Pancreas (tissue), 10 donors: ENCODE data around the gene LYSMD3. TPM values are rescaled to one million over a fixed set of nuclear protein-coding genes. Genes with fewer than 3 reads are reported as not detected.

Experiments used
- ATAC-seq, 4 donors: fragments of 200-7000 bp; cut with Tn5 transposase; one replicate each; pipeline versions ENCODE4 v1.8.0 to v1.9.1; 2020; ENCODE audit warnings: mild to moderate bottlenecking in 4 of 4, moderate library complexity in 4 of 4
- DNase-seq, 6 donors: peaks; one replicate each; pipeline ENCODE4 v3.0.0-alpha.2; 2020
- FAIRE-seq: peaks from 2 replicates; lab custom pipeline; 2012; peaks lifted over from hg19 to GRCh38; lab: Jason Lieb, UNC
- H3K27ac ChIP-seq, 4 donors: fragments of 200-600 bp; sonication (generic); 1 replicate in 3 of 4; 2 replicates in 1 of 4; pipeline versions ENCODE4 v1.5.0 to v1.8.0; 2020
- H3K27me3 ChIP-seq, 4 donors: fragments of 200-600 bp; one replicate each; pipeline ENCODE4 v1.8.0; 2021
- H3K36me3 ChIP-seq, 3 donors: fragments of 200-600 bp; sonication (generic) in 1 of 3; one replicate each; pipeline versions ENCODE4 v1.5.0 to v1.8.0; 2020 to 2021
- H3K4me1 ChIP-seq, 3 donors: fragments of 200-600 bp; one replicate each; pipeline ENCODE4 v1.8.0; 2021
- H3K4me3 ChIP-seq, 4 donors: fragments of 200-600 bp; sonication (generic) in 2 of 4; one replicate each; pipeline versions ENCODE4 v1.5.0 to v1.8.0; 2020 to 2021
- H3K9me3 ChIP-seq, 4 donors: fragments of 200-600 bp; one replicate each; pipeline ENCODE4 v1.8.0; 2021
- CTCF ChIP-seq, 4 donors: fragments of 200-600 bp; sonication (generic) in 3 of 4; IDR thresholded peaks; one replicate each; pipeline versions ENCODE4 v1.5.0 to v1.8.0; 2021; ENCODE audit warnings: antibody characterized with exemption in 4 of 4
- WGBS, 2 donors: extraction: QIAGEN DNeasy Blood & Tissue Kit; methylation state at CpG; one replicate each; pipeline ENCODE4 v1.1.7; 2013; 5-methylcytosine and 5-hydroxymethylcytosine counted together
- intact Hi-C, 3 donors: fragments of 100-400 bp; cut with DNase I; formaldehyde crosslinking; loops; one replicate each; pipeline versions ENCODE4 v1.11.1 to v1.14.2; 2022
- polyA plus RNA-seq, 2 donors: library from polyadenylated mRNA; stranded (reverse); fragments of 200-250 nt; gene quantifications; one replicate each; pipeline ENCODE4 v1.2.3, GENCODE V29; 2013
- total RNA-seq, 6 donors: library from RNA; stranded (reverse); fragmentation: NEBNext Ultra II Directional in 4 of 6; extraction: Animal tissue kit (Norgen Biotek cat#: 25700) in 4 of 6; gene quantifications; one replicate each; pipeline versions ENCODE4 v1.2.1 to v1.2.4, GENCODE V29; 2021 to 2023
- donor health status: healthy with polysubstance abuse.
- donor health status: DM: no; HTN: no; CAD: no; lungs with moderate emphysema.
- donor health status: DM: no; HTN: no; CAD: no.
- donor health status: control.
- donor health status: control.
- donor health status: Bipolar disorder and iron deficiency.
- donor health status: DM: yes; HTN: yes; CAD: no.
- donor health status: DM: no; HTN: no; CAD: no.
- donor health status: DM: no; HTN: no; CAD: no.
- donor health status: DM: yes; HTN: yes; CAD: no.

The LYSMD3 gene
- total and polyA plus RNA-seq, 8 donors: 2.5 to 11.7 (median 7.2) TPM

DNA sequence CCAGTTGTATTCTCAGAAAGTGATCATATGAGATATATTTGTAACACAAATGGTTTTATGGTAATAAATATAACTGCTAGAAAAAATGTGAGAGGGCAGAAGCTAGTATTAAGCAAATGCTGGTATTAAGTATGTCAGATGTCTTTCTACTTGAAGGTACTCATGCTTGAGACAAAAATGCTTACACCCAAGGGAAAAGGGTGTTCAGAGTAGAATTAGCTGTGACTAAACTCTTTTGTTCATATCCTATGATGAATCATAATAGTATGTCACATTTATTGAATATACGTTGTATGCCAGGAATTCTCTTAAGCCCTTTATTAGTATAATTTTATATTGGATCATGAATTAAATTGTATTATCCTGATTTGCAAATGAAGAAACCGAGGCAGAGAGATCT, 31.4 kb upstream of the LYSMD3 start:
- 76 to 83% methylated on average over 2 of the region's 2 CpGs for WGBS, 2 donors
- intact Hi-C loops: no loop called here
- no peak for ATAC-seq

GRCh38 chr5:90558344-90559192, 29.2 kb upstream of the LYSMD3 start, which contains the start of gene ADGRV1:
ADGRV1 (plus strand) TSS chr5:90558797; CDS start chr5:90558896, 99 bp downstream.
- ATAC-seq (peak; percentile 97 to 99 (median 98)), DNase-seq (peak; percentile 91 to 96 (median 94)), FAIRE-seq (no peak)
- peaks cover 0 to 5% (median 3%) of the 10 kb centered on the region in 3 donors for H3K4me1 ChIP-seq
- WGBS, 2 donors: 0 to 1% methylated on average over 55 to 60 of the region's 60 CpGs
- peak within 1 kb of the TSS; percentile 36 to 61 (median 44) for H3K4me3 ChIP-seq
- H3K27ac ChIP-seq: peak within 1 kb of the TSS; percentile 25 to 49 (median 44)
- intact Hi-C loops: no loop called here
- peaks cover 0 to 7% (median 0%) of the 10 kb centered on the region in 4 donors for H3K27me3 ChIP-seq
- no peaks in the 10 kb centered on the region for H3K36me3 ChIP-seq
- TF ChIP-seq CTCF (IDR thresholded peaks at IDR 0.05): no peak
- no peaks in the 10 kb centered on the region for H3K9me3 ChIP-seq

More for the DNA sequence above, 31.4 kb upstream of the LYSMD3 start:
- TF ChIP-seq CTCF (IDR thresholded peaks at IDR 0.05): no peak
- Histone ChIP-seq H3K4me3 (no peak overlapping the region), H3K27me3 (peaks cover 0 to 7% (median 0%) of the 10 kb centered on the region in 4 donors), H3K9me3 (no peaks in the 10 kb centered on the region), H3K27ac (no peak overlapping the region), H3K4me1 (peaks cover 0 to 5% (median 3%) of the 10 kb centered on the region in 3 donors), H3K36me3 (no peaks in the 10 kb centered on the region)
- DNase-seq (no peak), FAIRE-seq (no peak)

GRCh38 chr5:90557871-90558270, 28.5 kb upstream of the LYSMD3 start:
- peaks cover 0 to 7% (median 0%) of the 10 kb centered on the region in 4 donors for H3K27me3 ChIP-seq
- WGBS, 2 donors: 7 to 9% methylated on average over 3 of the region's 3 CpGs
- ATAC-seq (peak in 2 of 4 donors; percentile 5 to 6), DNase-seq (no peak), FAIRE-seq (no peak)
- TF ChIP-seq CTCF (IDR thresholded peaks at IDR 0.05): no peak
- H3K9me3 ChIP-seq: no peaks in the 10 kb centered on the region
- H3K4me1 ChIP-seq: peaks cover 0 to 5% (median 3%) of the 10 kb centered on the region in 3 donors
- intact Hi-C loops: no loop called here
- no peaks in the 10 kb centered on the region for H3K36me3 ChIP-seq
- peak overlapping the region in 1 of 4 donors; percentile 30 for H3K27ac ChIP-seq
- H3K4me3 ChIP-seq: peak overlapping the region; percentile 16 to 61 (median 31)

GRCh38 chr5:90557391-90557790, 28.0 kb upstream of the LYSMD3 start:
- no peak for ATAC-seq
- DNase-seq: no peak
- peaks cover 0 to 7% (median 0%) of the 10 kb centered on the region in 4 donors for H3K27me3 ChIP-seq
- no peaks in the 10 kb centered on the region for H3K9me3 ChIP-seq
- peak overlapping the region in 2 of 4 donors; percentile 44 to 61 for H3K4me3 ChIP-seq
- 5 to 6% methylated on average over 9 of the region's 9 CpGs for whole genome bisulfite sequencing, 2 donors
- TF ChIP-seq CTCF (IDR thresholded peaks at IDR 0.05): no peak
- no peaks in the 10 kb centered on the region for H3K36me3 ChIP-seq
- FAIRE-seq: no peak
- H3K4me1 ChIP-seq: peaks cover 0 to 5% (median 3%) of the 10 kb centered on the region in 3 donors
- no peak overlapping the region for H3K27ac ChIP-seq
- intact Hi-C loops: no loop called here
